Activated T-cell treated with anti-CD3 and anti-CD28 coated beads, Interleukin-2, amount 50 U/mL, for 4 hours (primary cell): Measurements from ENCODE around the gene CAPN14. TPM values are rescaled to one million over a fixed set of nuclear protein-coding genes. Genes with fewer than 3 reads are reported as not detected.

Experiments used
- total RNA-seq, 3 donors: library from RNA; stranded (reverse); gene quantifications; one replicate each; pipeline ENCODE4 v1.2.1, GENCODE V29; 2021

Gene CAPN14
- total RNA-seq, 3 donors from 2014 or later = 0.10 to 0.24 (median 0.14) TPM

Other genes with a start within 250 kb of the CAPN14 start
- 1 to 10 TPM in 1 of 3 donors, under 1 TPM in 2; 0.33 to 1.3 (median 0.98) TPM for gene GALNT14, start 79.1 kb downstream of the CAPN14 start, total RNA-seq
- 1 to 10 TPM; 1.8 to 2.2 (median 2.2) TPM for gene EHD3, start 16.6 kb upstream of the CAPN14 start, total RNA-seq
- not detected for gene XDH, start 197.2 kb upstream of the CAPN14 start, total RNA-seq